ENCODE data around the gene DCUN1D3. TPM values are rescaled to one million over a fixed set of nuclear protein-coding genes. Genes with fewer than 3 reads are reported as not detected.

The DCUN1D3 gene
- total and polyA plus RNA-seq, 2 donors (not counting 1 experiment from before 2014, with no cell fraction given), result 20.4 to 42.8 TPM

DNA sequence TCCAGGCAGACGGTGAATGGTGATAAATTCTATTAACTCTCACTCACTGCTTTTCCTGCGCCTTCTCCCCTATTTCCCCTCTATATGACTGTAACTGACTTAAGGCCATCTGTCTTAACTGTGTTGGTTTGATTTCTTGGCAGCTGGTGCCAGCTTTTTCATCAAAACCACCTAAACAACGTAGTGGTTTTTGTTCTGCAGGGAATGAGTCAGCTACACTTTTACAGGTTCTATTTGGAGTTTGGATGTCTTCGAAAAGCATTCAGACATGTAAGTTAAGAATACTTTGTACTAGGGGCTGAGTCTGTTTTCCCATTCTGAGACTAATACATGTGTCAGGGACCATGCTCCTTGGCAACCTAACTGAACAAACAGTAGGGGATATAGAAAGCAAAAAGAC lies 85.4 kb downstream of the DCUN1D3 start:
- Histone ChIP-seq H3K36me3 (ENCODE audit: control insufficient read depth, insufficient read depth, low read length) (peaks cover 1% of the 10 kb centered on the region), H3K9ac (ENCODE audit: insufficient read depth, low read length) (no peak overlapping the region)

DNA sequence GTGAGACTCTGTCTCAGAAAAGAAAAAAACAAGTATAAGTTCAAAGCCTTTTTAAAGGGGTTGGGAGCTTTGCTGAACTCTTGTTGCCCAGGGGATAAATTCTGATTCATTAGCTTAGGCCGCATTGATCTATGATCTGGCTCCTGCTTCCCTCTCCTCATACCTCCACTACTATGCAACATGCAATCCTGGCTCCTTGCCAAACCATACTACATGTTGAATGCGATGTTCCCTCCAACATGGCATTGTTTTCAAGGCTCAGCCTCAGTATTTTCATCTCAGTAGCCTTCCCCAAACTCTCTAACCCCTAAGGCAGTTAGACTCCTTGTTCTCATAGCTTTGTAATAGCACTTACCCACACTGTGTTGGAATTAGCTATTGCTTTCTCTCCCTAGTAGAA lies 87.6 kb downstream of the DCUN1D3 start:
- peaks cover 2% of the 10 kb centered on the region for H3K79me2 ChIP-seq (ENCODE audit: control insufficient read depth, insufficient read depth, low read length)
- H3K4me3 ChIP-seq (replicated peaks in 1 of 4; ENCODE audit: control extremely low read depth in 1 of 4, insufficient read depth in 1 of 4, low read depth in 3 of 4, low read length in 4 of 4), result no peak overlapping the region
- no peaks in the 10 kb centered on the region for H3K27me3 ChIP-seq (ENCODE audit: control insufficient read depth, insufficient read depth, low read length)
- no peaks in the 10 kb centered on the region for H3K36me3 ChIP-seq (ENCODE audit: control insufficient read depth, insufficient read depth, low read length)
- no peak overlapping the region for H3K4me2 ChIP-seq (ENCODE audit: extremely low read depth, insufficient read depth, low read length)
- no peaks in the 10 kb centered on the region for H3K9me3 ChIP-seq (ENCODE audit: control insufficient read depth, insufficient read depth, low read depth, low read length)
- H3K9ac ChIP-seq (ENCODE audit: insufficient read depth, low read length), result no peak overlapping the region
- no peak for DNase-seq (ENCODE audit: low read depth in 2 of 2)
- no peaks in the 10 kb centered on the region for H4K20me1 ChIP-seq (ENCODE audit: control insufficient read depth, extremely low read depth, insufficient read depth, low read length)
- H2AFZ ChIP-seq (ENCODE audit: low read length), result no peak overlapping the region
- H3K4me1 ChIP-seq (ENCODE audit: control insufficient read depth, extremely low read depth, insufficient read depth, low read length), result no peaks in the 10 kb centered on the region
- TF ChIP-seq, protein P1, sequence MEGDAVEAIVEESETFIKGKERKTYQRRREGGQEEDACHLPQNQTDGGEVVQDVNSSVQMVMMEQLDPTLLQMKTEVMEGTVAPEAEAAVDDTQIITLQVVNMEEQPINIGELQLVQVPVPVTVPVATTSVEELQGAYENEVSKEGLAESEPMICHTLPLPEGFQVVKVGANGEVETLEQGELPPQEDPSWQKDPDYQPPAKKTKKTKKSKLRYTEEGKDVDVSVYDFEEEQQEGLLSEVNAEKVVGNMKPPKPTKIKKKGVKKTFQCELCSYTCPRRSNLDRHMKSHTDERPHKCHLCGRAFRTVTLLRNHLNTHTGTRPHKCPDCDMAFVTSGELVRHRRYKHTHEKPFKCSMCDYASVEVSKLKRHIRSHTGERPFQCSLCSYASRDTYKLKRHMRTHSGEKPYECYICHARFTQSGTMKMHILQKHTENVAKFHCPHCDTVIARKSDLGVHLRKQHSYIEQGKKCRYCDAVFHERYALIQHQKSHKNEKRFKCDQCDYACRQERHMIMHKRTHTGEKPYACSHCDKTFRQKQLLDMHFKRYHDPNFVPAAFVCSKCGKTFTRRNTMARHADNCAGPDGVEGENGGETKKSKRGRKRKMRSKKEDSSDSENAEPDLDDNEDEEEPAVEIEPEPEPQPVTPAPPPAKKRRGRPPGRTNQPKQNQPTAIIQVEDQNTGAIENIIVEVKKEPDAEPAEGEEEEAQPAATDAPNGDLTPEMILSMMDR (conservative IDR thresholded peaks at IDR 0.05 in 1 of 2, IDR thresholded peaks at IDR 0.05 in 1 of 2; ENCODE audit: low read depth in 1 of 2, low read length in 2 of 2), result no peak
- no peak for TF ChIP-seq EZH2 (IDR thresholded peaks at IDR 0.05; ENCODE audit: low read length, missing control alignments)
- no peak overlapping the region for H3K27ac ChIP-seq (ENCODE audit: insufficient read depth, low read length)

More for the DNA sequence above, 85.4 kb downstream of the DCUN1D3 start:
- Histone ChIP-seq H2AFZ (ENCODE audit: low read length) (no peak overlapping the region), H3K4me3 (replicated peaks in 1 of 4; ENCODE audit: control extremely low read depth in 1 of 4, insufficient read depth in 1 of 4, low read depth in 3 of 4, low read length in 4 of 4) (no peak overlapping the region), H4K20me1 (ENCODE audit: control insufficient read depth, extremely low read depth, insufficient read depth, low read length) (no peaks in the 10 kb centered on the region), H3K27me3 (ENCODE audit: control insufficient read depth, insufficient read depth, low read length) (no peaks in the 10 kb centered on the region), H3K27ac (ENCODE audit: insufficient read depth, low read length) (no peak overlapping the region), H3K4me1 (ENCODE audit: control insufficient read depth, extremely low read depth, insufficient read depth, low read length) (no peaks in the 10 kb centered on the region), H3K79me2 (ENCODE audit: control insufficient read depth, insufficient read depth, low read length) (no peaks in the 10 kb centered on the region), H3K4me2 (ENCODE audit: extremely low read depth, insufficient read depth, low read length) (no peak overlapping the region), H3K9me3 (ENCODE audit: control insufficient read depth, insufficient read depth, low read depth, low read length) (no peaks in the 10 kb centered on the region)
- TF ChIP-seq, protein P1 (conservative IDR thresholded peaks at IDR 0.05 in 1 of 2, IDR thresholded peaks at IDR 0.05 in 1 of 2; ENCODE audit: low read depth in 1 of 2, low read length in 2 of 2), result no peak
- no peak for TF ChIP-seq EZH2 (IDR thresholded peaks at IDR 0.05; ENCODE audit: low read length, missing control alignments)
- DNase-seq (ENCODE audit: low read depth in 2 of 2), result peak in 1 of 2 donors; percentile 66

DNA sequence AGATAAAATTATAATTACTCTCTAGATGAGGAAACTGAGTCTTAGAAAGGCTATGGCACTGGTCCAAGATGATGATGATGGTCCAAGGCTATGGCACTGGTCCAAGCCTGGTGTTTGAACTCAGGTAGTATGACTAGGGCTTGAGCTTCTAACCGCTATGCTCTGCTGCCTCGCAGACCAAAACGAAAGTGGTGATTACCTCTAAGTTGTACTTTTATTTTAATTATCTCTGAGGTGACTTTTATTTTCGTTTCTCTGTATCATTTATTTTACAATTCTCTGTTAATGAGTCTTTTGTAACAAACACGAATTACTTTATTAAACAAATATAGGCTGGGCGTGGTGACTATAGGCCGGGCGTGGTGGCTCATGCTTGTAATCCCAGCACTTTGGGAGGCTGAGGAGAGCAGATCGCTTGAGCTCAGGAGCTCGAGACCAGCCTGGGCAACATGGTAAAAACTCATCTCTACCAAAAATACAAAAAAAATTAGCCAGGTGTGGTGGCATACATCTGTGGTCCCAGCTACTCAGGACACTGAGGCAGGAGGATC lies 88.2 kb downstream of the DCUN1D3 start:
- peaks cover 2% of the 10 kb centered on the region for H3K79me2 ChIP-seq (ENCODE audit: control insufficient read depth, insufficient read depth, low read length)
- no peak overlapping the region for H3K27ac ChIP-seq (ENCODE audit: insufficient read depth, low read length)
- no peak for TF ChIP-seq EZH2 (IDR thresholded peaks at IDR 0.05; ENCODE audit: low read length, missing control alignments)
- TF ChIP-seq, protein P1 (conservative IDR thresholded peaks at IDR 0.05 in 1 of 2, IDR thresholded peaks at IDR 0.05 in 1 of 2; ENCODE audit: low read depth in 1 of 2, low read length in 2 of 2), result no peak
- no peaks in the 10 kb centered on the region for H3K36me3 ChIP-seq (ENCODE audit: control insufficient read depth, insufficient read depth, low read length)
- no peak overlapping the region for H3K4me3 ChIP-seq (replicated peaks in 1 of 4; ENCODE audit: control extremely low read depth in 1 of 4, insufficient read depth in 1 of 4, low read depth in 3 of 4, low read length in 4 of 4)
- no peak overlapping the region for H3K4me2 ChIP-seq (ENCODE audit: extremely low read depth, insufficient read depth, low read length)
- no peaks in the 10 kb centered on the region for H3K9me3 ChIP-seq (ENCODE audit: control insufficient read depth, insufficient read depth, low read depth, low read length)
- no peaks in the 10 kb centered on the region for H3K4me1 ChIP-seq (ENCODE audit: control insufficient read depth, extremely low read depth, insufficient read depth, low read length)
- H3K9ac ChIP-seq (ENCODE audit: insufficient read depth, low read length), result no peak overlapping the region
- DNase-seq (ENCODE audit: low read depth in 2 of 2), result no peak
- H3K27me3 ChIP-seq (ENCODE audit: control insufficient read depth, insufficient read depth, low read length), result no peaks in the 10 kb centered on the region
- no peaks in the 10 kb centered on the region for H4K20me1 ChIP-seq (ENCODE audit: control insufficient read depth, extremely low read depth, insufficient read depth, low read length)
- H2AFZ ChIP-seq (ENCODE audit: low read length), result no peak overlapping the region

All from fibroblast of lung (primary cell).